HCT116 (cell line): ENCODE results near the gene ASS1.

ENCODE experiments used
- EGR1 ChIP-seq: IDR thresholded peaks from 2 replicates; pipeline ENCODE4 v1.6.1; 2012; ENCODE audit warnings: low read depth
- ELF1 ChIP-seq: IDR thresholded peaks from 2 replicates; pipeline ENCODE4 v1.6.1; 2012; ENCODE audit warnings: low read depth, borderline replicate concordance
- EZH2 ChIP-seq: fragments of 200-600 bp; sonication (generic); IDR thresholded peaks from 2 replicates; pipeline ENCODE4 v1.6.1; 2017; ENCODE audit warnings: antibody characterized with exemption, mixed run types
- JUND ChIP-seq: IDR thresholded peaks from 2 replicates; pipeline ENCODE4 v1.6.1; 2012
- POLR2A ChIP-seq: IDR thresholded peaks from 2 replicates; pipeline ENCODE4 v1.7.0; 2011; ENCODE audit warnings: borderline replicate concordance; ENCODE audit not compliant: insufficient read depth, insufficient read length; ENCODE audit errors: extremely low read depth
- POLR2AphosphoS5 ChIP-seq: IDR thresholded peaks from 2 replicates; pipeline ENCODE4 v1.6.1; 2011; ENCODE audit warnings: mild to moderate bottlenecking, low read depth, low read length, moderate library complexity
- RAD21 ChIP-seq: IDR thresholded peaks from 2 replicates; pipeline ENCODE4 v1.6.1; 2012; ENCODE audit warnings: low read depth, mild to moderate bottlenecking
- SIN3A ChIP-seq: IDR thresholded peaks from 2 replicates; pipeline ENCODE4 v1.6.1; 2012; ENCODE audit warnings: low read depth
- TCF7L2 ChIP-seq: IDR thresholded peaks from 2 replicates; pipeline ENCODE4 v1.7.0; 2011; ENCODE audit warnings: borderline replicate concordance, inconsistent platforms; ENCODE audit not compliant: insufficient read depth, insufficient read length; ENCODE audit errors: extremely low read depth
- ZNF274 ChIP-seq: fragments of 200-500 bp; sonication (Bioruptor generic); IDR thresholded peaks from 2 replicates; pipeline ENCODE4 v1.6.1; 2014; ENCODE audit warnings: mild to moderate bottlenecking, low read depth, low read length, inconsistent platforms
- TF ChIP-seq, protein P1 (sequence below), 3 experiments: fragments of 200-600 bp in 1 of 3; sonication (generic) in 1 of 3; IDR thresholded peaks in 2 of 3; conservative IDR thresholded peaks in 1 of 3; 2 replicates each; pipeline ENCODE4 v1.5.1; 2012 to 2017; ENCODE audit warnings: low read depth in 2 of 3, low read length in 2 of 3, antibody characterized with exemption in 1 of 3, borderline replicate concordance in 1 of 3, control low read depth in 1 of 3, mild to moderate bottlenecking in 1 of 3, mixed read lengths in 1 of 3, mixed run types in 1 of 3, moderate library complexity in 1 of 3; ENCODE audit not compliant: insufficient read depth in 1 of 3
- TF ChIP-seq, protein P2 (sequence below): IDR thresholded peaks from 2 replicates; pipeline ENCODE4 v1.6.1; 2012; ENCODE audit warnings: low read depth

DNA sequence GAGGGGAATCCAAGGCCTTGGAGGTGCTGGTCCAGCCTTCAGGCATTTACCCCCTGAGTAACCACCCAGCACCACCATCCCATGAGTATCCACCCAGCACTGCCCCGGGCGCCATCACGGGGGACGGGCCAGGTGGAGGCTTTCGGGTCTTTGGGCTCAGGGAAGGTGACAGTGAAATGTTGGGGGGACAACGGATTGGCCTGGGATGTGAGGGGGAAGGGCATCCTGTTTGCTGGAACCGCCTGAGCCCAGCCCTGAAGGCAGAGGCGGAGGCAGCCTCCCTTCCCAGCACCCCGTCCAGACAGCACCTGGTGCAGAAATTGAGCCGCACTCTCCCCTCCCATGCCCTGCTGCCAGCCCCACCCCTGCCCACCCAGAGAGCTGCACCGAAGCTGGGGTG, 17.0 kb downstream of the ASS1 start:
- no peak for TF ChIP-seq POLR2AphosphoS5
- no peak for TF ChIP-seq JUND
- TF ChIP-seq, protein P1, sequence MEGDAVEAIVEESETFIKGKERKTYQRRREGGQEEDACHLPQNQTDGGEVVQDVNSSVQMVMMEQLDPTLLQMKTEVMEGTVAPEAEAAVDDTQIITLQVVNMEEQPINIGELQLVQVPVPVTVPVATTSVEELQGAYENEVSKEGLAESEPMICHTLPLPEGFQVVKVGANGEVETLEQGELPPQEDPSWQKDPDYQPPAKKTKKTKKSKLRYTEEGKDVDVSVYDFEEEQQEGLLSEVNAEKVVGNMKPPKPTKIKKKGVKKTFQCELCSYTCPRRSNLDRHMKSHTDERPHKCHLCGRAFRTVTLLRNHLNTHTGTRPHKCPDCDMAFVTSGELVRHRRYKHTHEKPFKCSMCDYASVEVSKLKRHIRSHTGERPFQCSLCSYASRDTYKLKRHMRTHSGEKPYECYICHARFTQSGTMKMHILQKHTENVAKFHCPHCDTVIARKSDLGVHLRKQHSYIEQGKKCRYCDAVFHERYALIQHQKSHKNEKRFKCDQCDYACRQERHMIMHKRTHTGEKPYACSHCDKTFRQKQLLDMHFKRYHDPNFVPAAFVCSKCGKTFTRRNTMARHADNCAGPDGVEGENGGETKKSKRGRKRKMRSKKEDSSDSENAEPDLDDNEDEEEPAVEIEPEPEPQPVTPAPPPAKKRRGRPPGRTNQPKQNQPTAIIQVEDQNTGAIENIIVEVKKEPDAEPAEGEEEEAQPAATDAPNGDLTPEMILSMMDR (IDR thresholded peaks at IDR 0.05 in 2 of 3, conservative IDR thresholded peaks at IDR 0.05 in 1 of 3; ENCODE audit: borderline replicate concordance in 1 of 3, insufficient read depth in 1 of 3, low read depth in 2 of 3, low read length in 2 of 3), result no peak
- no peak for TF ChIP-seq POLR2A
- no peak for TF ChIP-seq ZNF274
- no peak for TF ChIP-seq EGR1
- TF ChIP-seq ELF1, result no peak
- no peak for TF ChIP-seq EZH2
- TF ChIP-seq, protein P2, sequence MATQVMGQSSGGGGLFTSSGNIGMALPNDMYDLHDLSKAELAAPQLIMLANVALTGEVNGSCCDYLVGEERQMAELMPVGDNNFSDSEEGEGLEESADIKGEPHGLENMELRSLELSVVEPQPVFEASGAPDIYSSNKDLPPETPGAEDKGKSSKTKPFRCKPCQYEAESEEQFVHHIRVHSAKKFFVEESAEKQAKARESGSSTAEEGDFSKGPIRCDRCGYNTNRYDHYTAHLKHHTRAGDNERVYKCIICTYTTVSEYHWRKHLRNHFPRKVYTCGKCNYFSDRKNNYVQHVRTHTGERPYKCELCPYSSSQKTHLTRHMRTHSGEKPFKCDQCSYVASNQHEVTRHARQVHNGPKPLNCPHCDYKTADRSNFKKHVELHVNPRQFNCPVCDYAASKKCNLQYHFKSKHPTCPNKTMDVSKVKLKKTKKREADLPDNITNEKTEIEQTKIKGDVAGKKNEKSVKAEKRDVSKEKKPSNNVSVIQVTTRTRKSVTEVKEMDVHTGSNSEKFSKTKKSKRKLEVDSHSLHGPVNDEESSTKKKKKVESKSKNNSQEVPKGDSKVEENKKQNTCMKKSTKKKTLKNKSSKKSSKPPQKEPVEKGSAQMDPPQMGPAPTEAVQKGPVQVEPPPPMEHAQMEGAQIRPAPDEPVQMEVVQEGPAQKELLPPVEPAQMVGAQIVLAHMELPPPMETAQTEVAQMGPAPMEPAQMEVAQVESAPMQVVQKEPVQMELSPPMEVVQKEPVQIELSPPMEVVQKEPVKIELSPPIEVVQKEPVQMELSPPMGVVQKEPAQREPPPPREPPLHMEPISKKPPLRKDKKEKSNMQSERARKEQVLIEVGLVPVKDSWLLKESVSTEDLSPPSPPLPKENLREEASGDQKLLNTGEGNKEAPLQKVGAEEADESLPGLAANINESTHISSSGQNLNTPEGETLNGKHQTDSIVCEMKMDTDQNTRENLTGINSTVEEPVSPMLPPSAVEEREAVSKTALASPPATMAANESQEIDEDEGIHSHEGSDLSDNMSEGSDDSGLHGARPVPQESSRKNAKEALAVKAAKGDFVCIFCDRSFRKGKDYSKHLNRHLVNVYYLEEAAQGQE, result no peak
- no peak for TF ChIP-seq TCF7L2
- TF ChIP-seq RAD21, result no peak
- TF ChIP-seq SIN3A, result no peak
